ENCODE measurements around the gene RNF157.

The RNF157 gene

GRCh38 chr17:76115138-76115754 lies 125.0 kb downstream of the RNF157 start:
- Histone ChIP-seq H3K4me3 (ENCODE audit: low read length) (no peak overlapping the region), H3K9me3 (ENCODE audit: control insufficient read depth, insufficient read depth, low read length) (no peaks in the 10 kb centered on the region), H3K4me2 (ENCODE audit: low read length) (no peak overlapping the region), H3K27ac (ENCODE audit: low read depth, low read length) (no peak overlapping the region), H4K20me1 (ENCODE audit: control insufficient read depth, insufficient read depth, low read depth, low read length) (no peaks in the 10 kb centered on the region), H3K36me3 (ENCODE audit: control insufficient read depth, low read length) (no peaks in the 10 kb centered on the region), H3F3A (ENCODE audit: control insufficient read depth, insufficient read depth) (no peaks in the 10 kb centered on the region), H3K79me2 (ENCODE audit: control insufficient read depth, low read length) (no peaks in the 10 kb centered on the region), H3K9me2 (replicated peaks; ENCODE audit: control insufficient read depth, low read length) (no peaks in the 10 kb centered on the region), H3K27me3 (ENCODE audit: control insufficient read depth, low read length) (0 out of 2 replicates have a peak, but pooled peaks cover 3% of the 10 kb centered on the region), H3K4me1 (ENCODE audit: control insufficient read depth, low read length) (no peaks in the 10 kb centered on the region)
- TF ChIP-seq, protein P1, sequence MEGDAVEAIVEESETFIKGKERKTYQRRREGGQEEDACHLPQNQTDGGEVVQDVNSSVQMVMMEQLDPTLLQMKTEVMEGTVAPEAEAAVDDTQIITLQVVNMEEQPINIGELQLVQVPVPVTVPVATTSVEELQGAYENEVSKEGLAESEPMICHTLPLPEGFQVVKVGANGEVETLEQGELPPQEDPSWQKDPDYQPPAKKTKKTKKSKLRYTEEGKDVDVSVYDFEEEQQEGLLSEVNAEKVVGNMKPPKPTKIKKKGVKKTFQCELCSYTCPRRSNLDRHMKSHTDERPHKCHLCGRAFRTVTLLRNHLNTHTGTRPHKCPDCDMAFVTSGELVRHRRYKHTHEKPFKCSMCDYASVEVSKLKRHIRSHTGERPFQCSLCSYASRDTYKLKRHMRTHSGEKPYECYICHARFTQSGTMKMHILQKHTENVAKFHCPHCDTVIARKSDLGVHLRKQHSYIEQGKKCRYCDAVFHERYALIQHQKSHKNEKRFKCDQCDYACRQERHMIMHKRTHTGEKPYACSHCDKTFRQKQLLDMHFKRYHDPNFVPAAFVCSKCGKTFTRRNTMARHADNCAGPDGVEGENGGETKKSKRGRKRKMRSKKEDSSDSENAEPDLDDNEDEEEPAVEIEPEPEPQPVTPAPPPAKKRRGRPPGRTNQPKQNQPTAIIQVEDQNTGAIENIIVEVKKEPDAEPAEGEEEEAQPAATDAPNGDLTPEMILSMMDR (IDR thresholded peaks at IDR 0.05; ENCODE audit: low read depth, low read length, poor library complexity, severe bottlenecking), result no peak
- TF ChIP-seq EZH2phosphoT487 (IDR thresholded peaks at IDR 0.05; ENCODE audit: borderline replicate concordance, low read length), result no peak

DNA sequence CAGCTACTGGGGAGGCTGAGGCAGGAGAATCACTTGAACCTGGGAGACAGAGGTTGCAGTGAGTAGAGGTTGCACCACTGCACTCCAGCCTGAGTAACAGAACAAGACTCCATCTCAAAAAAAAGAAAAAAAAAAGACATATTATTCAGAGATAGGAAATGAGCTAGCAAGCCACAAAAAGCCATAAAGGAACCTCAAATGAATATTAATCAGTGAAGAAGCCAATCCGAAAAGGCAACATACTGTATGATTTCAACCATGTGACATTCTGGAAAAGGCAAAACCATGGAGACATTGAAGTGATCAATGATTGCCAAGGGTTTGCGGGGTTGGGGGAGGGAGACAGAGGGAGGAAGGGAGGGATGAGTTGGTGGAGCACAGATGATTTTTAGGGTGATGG lies 128.3 kb downstream of the RNF157 start:
- Histone ChIP-seq H3K9me3 (ENCODE audit: control insufficient read depth, insufficient read depth, low read length) (no peaks in the 10 kb centered on the region), H3K4me3 (ENCODE audit: low read length) (no peak overlapping the region), H3K79me2 (ENCODE audit: control insufficient read depth, low read length) (no peaks in the 10 kb centered on the region), H3K4me1 (ENCODE audit: control insufficient read depth, low read length) (peaks cover under 1% of the 10 kb centered on the region; the same call in 1 of the 2 replicates), H3K36me3 (ENCODE audit: control insufficient read depth, low read length) (no peaks in the 10 kb centered on the region), H3K27me3 (ENCODE audit: control insufficient read depth, low read length) (0 out of 2 replicates have a peak, but pooled peaks cover 3% of the 10 kb centered on the region), H4K20me1 (ENCODE audit: control insufficient read depth, insufficient read depth, low read depth, low read length) (no peaks in the 10 kb centered on the region), H3K9me2 (replicated peaks; ENCODE audit: control insufficient read depth, low read length) (no peaks in the 10 kb centered on the region), H3K27ac (ENCODE audit: low read depth, low read length) (no peak overlapping the region), H3F3A (ENCODE audit: control insufficient read depth, insufficient read depth) (no peaks in the 10 kb centered on the region), H3K4me2 (ENCODE audit: low read length) (no peak overlapping the region)
- no peak for TF ChIP-seq EZH2phosphoT487 (IDR thresholded peaks at IDR 0.05; ENCODE audit: borderline replicate concordance, low read length)
- TF ChIP-seq, protein P1 (IDR thresholded peaks at IDR 0.05; ENCODE audit: low read depth, low read length, poor library complexity, severe bottlenecking), result no peak

DNA sequence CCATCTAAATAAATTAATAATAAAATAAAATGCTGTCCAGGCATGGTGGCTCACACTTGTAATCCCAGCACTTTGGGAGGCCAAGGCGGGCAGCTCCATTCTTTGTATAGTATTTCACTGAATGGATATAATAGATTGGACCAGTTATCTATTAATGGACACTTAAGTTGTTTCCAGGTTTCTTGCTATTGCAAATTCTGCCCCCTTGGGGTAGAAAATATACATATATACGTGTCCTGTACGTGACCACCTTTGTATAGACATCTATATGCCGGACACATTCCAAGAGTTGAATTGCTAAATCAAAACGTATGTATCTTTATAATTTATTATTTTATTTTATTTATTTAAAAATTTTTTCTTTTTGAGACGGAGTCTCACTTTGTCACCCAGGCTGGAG lies 132.8 kb downstream of the RNF157 start:
- Histone ChIP-seq H3K4me1 (ENCODE audit: control insufficient read depth, low read length) (peaks cover 24% of the 10 kb centered on the region), H3K4me3 (ENCODE audit: low read length) (no peak overlapping the region), H3K36me3 (ENCODE audit: control insufficient read depth, low read length) (no peaks in the 10 kb centered on the region), H3K9me3 (ENCODE audit: control insufficient read depth, insufficient read depth, low read length) (no peaks in the 10 kb centered on the region), H3K27ac (ENCODE audit: low read depth, low read length) (no peak overlapping the region), H3K27me3 (ENCODE audit: control insufficient read depth, low read length) (0 out of 2 replicates have a peak, but pooled peaks cover 3% of the 10 kb centered on the region), H4K20me1 (ENCODE audit: control insufficient read depth, insufficient read depth, low read depth, low read length) (no peaks in the 10 kb centered on the region), H3K79me2 (ENCODE audit: control insufficient read depth, low read length) (peaks cover 13% of the 10 kb centered on the region), H3K9me2 (replicated peaks; ENCODE audit: control insufficient read depth, low read length) (no peaks in the 10 kb centered on the region), H3K4me2 (ENCODE audit: low read length) (no peak overlapping the region), H3F3A (ENCODE audit: control insufficient read depth, insufficient read depth) (peaks cover 11% of the 10 kb centered on the region)
- TF ChIP-seq, protein P1 (IDR thresholded peaks at IDR 0.05; ENCODE audit: low read depth, low read length, poor library complexity, severe bottlenecking), result peak; percentile 37
- TF ChIP-seq EZH2phosphoT487 (IDR thresholded peaks at IDR 0.05; ENCODE audit: borderline replicate concordance, low read length), result no peak

Measured in DOHH2 (cell line).